ENCODE results near the gene SGCG.
A peak's percentile ranks its signal among the peaks of the same experiment; 100 is the strongest.

The SGCG gene

GRCh38 chr13:23159205-23159759 is 21.5 kb upstream of the SGCG start:
- no peak overlapping the region for H3K27ac ChIP-seq (ENCODE audit: low read depth, low read length)
- no peaks in the 10 kb centered on the region for H3K36me3 ChIP-seq (ENCODE audit: control insufficient read depth in 1 of 2, insufficient read depth in 2 of 2, low read length in 2 of 2)
- H3K27me3 ChIP-seq (ENCODE audit: control insufficient read depth in 1 of 2, insufficient read depth in 2 of 2, low read length in 2 of 2) = peaks cover 3 to 7% of the 10 kb centered on the region in 2 donors
- no peak overlapping the region for H3K9ac ChIP-seq (ENCODE audit: low read depth in 1 of 2, low read length in 2 of 2)
- H3K4me1 ChIP-seq (ENCODE audit: control insufficient read depth in 1 of 2, insufficient read depth in 2 of 2, low read length in 2 of 2) = no peaks in the 10 kb centered on the region
- H3K9me3 ChIP-seq (ENCODE audit: control insufficient read depth in 1 of 2, low read length in 2 of 2) = no peaks in the 10 kb centered on the region
- H3K4me3 ChIP-seq (ENCODE audit: low read depth in 1 of 2, low read length in 2 of 2) = peak overlapping the region in 1 of 2 donors; percentile 10

- Histone ChIP-seq H3K9ac (ENCODE audit: low read depth in 1 of 2, low read length in 2 of 2) (no peak overlapping the region), H3K27ac (ENCODE audit: low read depth, low read length) (no peak overlapping the region), H3K4me3 (ENCODE audit: low read depth in 1 of 2, low read length in 2 of 2) (peak overlapping the region in 1 of 2 donors; percentile 10), H3K27me3 (ENCODE audit: control insufficient read depth in 1 of 2, insufficient read depth in 2 of 2, low read length in 2 of 2) (peaks cover 3 to 7% of the 10 kb centered on the region in 2 donors), H3K4me1 (ENCODE audit: control insufficient read depth in 1 of 2, insufficient read depth in 2 of 2, low read length in 2 of 2) (no peaks in the 10 kb centered on the region), H3K36me3 (ENCODE audit: control insufficient read depth in 1 of 2, insufficient read depth in 2 of 2, low read length in 2 of 2) (no peaks in the 10 kb centered on the region), H3K9me3 (ENCODE audit: control insufficient read depth in 1 of 2, low read length in 2 of 2) (no peaks in the 10 kb centered on the region)
These were observed 20.8 kb upstream of the SGCG start for GRCh38 chr13:23159760-23160637.

- Histone ChIP-seq H3K27ac (ENCODE audit: low read depth, low read length) (no peak overlapping the region), H3K27me3 (ENCODE audit: control insufficient read depth in 1 of 2, insufficient read depth in 2 of 2, low read length in 2 of 2) (peaks cover 3 to 7% of the 10 kb centered on the region in 2 donors)
These were observed 19.9 kb upstream of the SGCG start for GRCh38 chr13:23160638-23161480.

GRCh38 chr13:23161481-23161825 is 19.3 kb upstream of the SGCG start:
- peaks cover 3 to 7% of the 10 kb centered on the region in 2 donors for H3K27me3 ChIP-seq (ENCODE audit: control insufficient read depth in 1 of 2, insufficient read depth in 2 of 2, low read length in 2 of 2)
- H3K27ac ChIP-seq (ENCODE audit: low read depth, low read length) = no peak overlapping the region
- no peaks in the 10 kb centered on the region for H3K36me3 ChIP-seq (ENCODE audit: control insufficient read depth in 1 of 2, insufficient read depth in 2 of 2, low read length in 2 of 2)
- no peaks in the 10 kb centered on the region for H3K4me1 ChIP-seq (ENCODE audit: control insufficient read depth in 1 of 2, insufficient read depth in 2 of 2, low read length in 2 of 2)
- H3K4me3 ChIP-seq (ENCODE audit: low read depth in 1 of 2, low read length in 2 of 2) = no peak overlapping the region
- H3K9ac ChIP-seq (ENCODE audit: low read depth in 1 of 2, low read length in 2 of 2) = no peak overlapping the region
- H3K9me3 ChIP-seq (ENCODE audit: control insufficient read depth in 1 of 2, low read length in 2 of 2) = no peaks in the 10 kb centered on the region

More at GRCh38 chr13:23160638-23161480, 19.9 kb upstream of the SGCG start:
- H3K4me1 ChIP-seq (ENCODE audit: control insufficient read depth in 1 of 2, insufficient read depth in 2 of 2, low read length in 2 of 2) = no peaks in the 10 kb centered on the region
- no peaks in the 10 kb centered on the region for H3K9me3 ChIP-seq (ENCODE audit: control insufficient read depth in 1 of 2, low read length in 2 of 2)
- H3K36me3 ChIP-seq (ENCODE audit: control insufficient read depth in 1 of 2, insufficient read depth in 2 of 2, low read length in 2 of 2) = no peaks in the 10 kb centered on the region
- H3K9ac ChIP-seq (ENCODE audit: low read depth in 1 of 2, low read length in 2 of 2) = no peak overlapping the region
- H3K4me3 ChIP-seq (ENCODE audit: low read depth in 1 of 2, low read length in 2 of 2) = no peak overlapping the region

- H3K9ac ChIP-seq (ENCODE audit: low read depth in 1 of 2, low read length in 2 of 2) = no peak overlapping the region
- no peaks in the 10 kb centered on the region for H3K27me3 ChIP-seq (ENCODE audit: control insufficient read depth in 1 of 2, insufficient read depth in 2 of 2, low read length in 2 of 2)
- H3K4me1 ChIP-seq (ENCODE audit: control insufficient read depth in 1 of 2, insufficient read depth in 2 of 2, low read length in 2 of 2) = no peaks in the 10 kb centered on the region
- no peak overlapping the region for H3K4me3 ChIP-seq (ENCODE audit: low read depth in 1 of 2, low read length in 2 of 2)
- H3K36me3 ChIP-seq (ENCODE audit: control insufficient read depth in 1 of 2, insufficient read depth in 2 of 2, low read length in 2 of 2) = no peaks in the 10 kb centered on the region
- no peak overlapping the region for H3K27ac ChIP-seq (ENCODE audit: low read depth, low read length)
- H3K9me3 ChIP-seq (ENCODE audit: control insufficient read depth in 1 of 2, low read length in 2 of 2) = no peaks in the 10 kb centered on the region
These were observed 4.9 kb upstream of the SGCG start for GRCh38 chr13:23175920-23176319.

- Histone ChIP-seq H3K27me3 (ENCODE audit: control insufficient read depth in 1 of 2, insufficient read depth in 2 of 2, low read length in 2 of 2) (no peaks in the 10 kb centered on the region), H3K36me3 (ENCODE audit: control insufficient read depth in 1 of 2, insufficient read depth in 2 of 2, low read length in 2 of 2) (no peaks in the 10 kb centered on the region), H3K9ac (ENCODE audit: low read depth in 1 of 2, low read length in 2 of 2) (no peak overlapping the region), H3K4me3 (ENCODE audit: low read depth in 1 of 2, low read length in 2 of 2) (no peak overlapping the region), H3K9me3 (ENCODE audit: control insufficient read depth in 1 of 2, low read length in 2 of 2) (no peaks in the 10 kb centered on the region), H3K4me1 (ENCODE audit: control insufficient read depth in 1 of 2, insufficient read depth in 2 of 2, low read length in 2 of 2) (no peaks in the 10 kb centered on the region), H3K27ac (ENCODE audit: low read depth, low read length) (no peak overlapping the region)
These were observed 1.4 kb downstream of the SGCG start for GRCh38 chr13:23182142-23182541.

GRCh38 chr13:23183292-23183691 is 2.5 kb downstream of the SGCG start:
- no peak overlapping the region for H3K4me3 ChIP-seq (ENCODE audit: low read depth in 1 of 2, low read length in 2 of 2)

GRCh38 chr13:23185542-23185941 is 4.8 kb downstream of the SGCG start:
- Histone ChIP-seq H3K4me3 (ENCODE audit: low read depth in 1 of 2, low read length in 2 of 2) (no peak overlapping the region), H3K9ac (ENCODE audit: low read depth in 1 of 2, low read length in 2 of 2) (no peak overlapping the region), H3K27ac (ENCODE audit: low read depth, low read length) (no peak overlapping the region), H3K27me3 (ENCODE audit: control insufficient read depth in 1 of 2, insufficient read depth in 2 of 2, low read length in 2 of 2) (no peaks in the 10 kb centered on the region), H3K9me3 (ENCODE audit: control insufficient read depth in 1 of 2, low read length in 2 of 2) (peaks cover 0 to 4% of the 10 kb centered on the region in 2 donors), H3K4me1 (ENCODE audit: control insufficient read depth in 1 of 2, insufficient read depth in 2 of 2, low read length in 2 of 2) (no peaks in the 10 kb centered on the region), H3K36me3 (ENCODE audit: control insufficient read depth in 1 of 2, insufficient read depth in 2 of 2, low read length in 2 of 2) (no peaks in the 10 kb centered on the region)

More at GRCh38 chr13:23183292-23183691, 2.5 kb downstream of the SGCG start:
- Histone ChIP-seq H3K36me3 (ENCODE audit: control insufficient read depth in 1 of 2, insufficient read depth in 2 of 2, low read length in 2 of 2) (no peaks in the 10 kb centered on the region), H3K27me3 (ENCODE audit: control insufficient read depth in 1 of 2, insufficient read depth in 2 of 2, low read length in 2 of 2) (no peaks in the 10 kb centered on the region), H3K4me1 (ENCODE audit: control insufficient read depth in 1 of 2, insufficient read depth in 2 of 2, low read length in 2 of 2) (no peaks in the 10 kb centered on the region), H3K9ac (ENCODE audit: low read depth in 1 of 2, low read length in 2 of 2) (no peak overlapping the region), H3K9me3 (ENCODE audit: control insufficient read depth in 1 of 2, low read length in 2 of 2) (no peaks in the 10 kb centered on the region), H3K27ac (ENCODE audit: low read depth, low read length) (no peak overlapping the region)

- H3K36me3 ChIP-seq (ENCODE audit: control insufficient read depth in 1 of 2, insufficient read depth in 2 of 2, low read length in 2 of 2) = no peaks in the 10 kb centered on the region
- no peak overlapping the region for H3K27ac ChIP-seq (ENCODE audit: low read depth, low read length)
- no peaks in the 10 kb centered on the region for H3K27me3 ChIP-seq (ENCODE audit: control insufficient read depth in 1 of 2, insufficient read depth in 2 of 2, low read length in 2 of 2)
- peaks cover 0 to 1% of the 10 kb centered on the region in 2 donors for H3K9me3 ChIP-seq (ENCODE audit: control insufficient read depth in 1 of 2, low read length in 2 of 2)
- H3K4me1 ChIP-seq (ENCODE audit: control insufficient read depth in 1 of 2, insufficient read depth in 2 of 2, low read length in 2 of 2) = no peaks in the 10 kb centered on the region
- no peak overlapping the region for H3K4me3 ChIP-seq (ENCODE audit: low read depth in 1 of 2, low read length in 2 of 2)
- no peak overlapping the region for H3K9ac ChIP-seq (ENCODE audit: low read depth in 1 of 2, low read length in 2 of 2)
These were observed 21.1 kb downstream of the SGCG start for GRCh38 chr13:23201870-23202269.

GRCh38 chr13:23202383-23202782 is 21.6 kb downstream of the SGCG start:
- H3K4me1 ChIP-seq (ENCODE audit: control insufficient read depth in 1 of 2, insufficient read depth in 2 of 2, low read length in 2 of 2) = no peaks in the 10 kb centered on the region
- H3K27me3 ChIP-seq (ENCODE audit: control insufficient read depth in 1 of 2, insufficient read depth in 2 of 2, low read length in 2 of 2) = no peaks in the 10 kb centered on the region
- peaks cover 4 to 5% of the 10 kb centered on the region in 2 donors for H3K9me3 ChIP-seq (ENCODE audit: control insufficient read depth in 1 of 2, low read length in 2 of 2)
- no peak overlapping the region for H3K4me3 ChIP-seq (ENCODE audit: low read depth in 1 of 2, low read length in 2 of 2)
- no peak overlapping the region for H3K9ac ChIP-seq (ENCODE audit: low read depth in 1 of 2, low read length in 2 of 2)
- no peak overlapping the region for H3K27ac ChIP-seq (ENCODE audit: low read depth, low read length)
- H3K36me3 ChIP-seq (ENCODE audit: control insufficient read depth in 1 of 2, insufficient read depth in 2 of 2, low read length in 2 of 2) = no peaks in the 10 kb centered on the region
